Measurements from ENCODE around the gene ZFY. TPM values are rescaled to one million over a fixed set of nuclear protein-coding genes. Genes with fewer than 3 reads are reported as not detected.

The ZFY gene
- total and polyA plus RNA-seq, 2 of the 8 experiments (the other 6 are each of a cell fraction or from before 2014, with no cell fraction given), result 1.5 to 8.9 TPM

GRCh38 chrY:2952912-2953311, 17.7 kb downstream of the ZFY start:
- Histone ChIP-seq H3K14ac (ENCODE audit: insufficient read length) (no peak overlapping the region), H4K20me1 (replicated peaks in 1 of 2; ENCODE audit: control insufficient read depth in 1 of 2, insufficient read depth in 2 of 2, low read length in 2 of 2) (no peaks in the 10 kb centered on the region), H2AK5ac (ENCODE audit: low read depth, low read length) (no peak overlapping the region), H3K23ac (ENCODE audit: insufficient read length) (no peak overlapping the region), H2BK5ac (ENCODE audit: low read depth, low read length) (no peak overlapping the region), H3K4ac (replicated peaks; ENCODE audit: insufficient read length, low read depth, low read length) (no peak overlapping the region), H3K27me3 (replicated peaks in 1 of 4; ENCODE audit: control insufficient read depth in 3 of 4, extremely low read depth in 1 of 4, insufficient read depth in 3 of 4, low read length in 3 of 4) (no peaks in the 10 kb centered on the region), H3K56ac (replicated peaks; ENCODE audit: insufficient read length, low read depth, low read length) (no peak overlapping the region), H3K79me2 (ENCODE audit: control insufficient read depth in 1 of 2, insufficient read depth in 2 of 2, low read length in 2 of 2) (peaks cover 0 to 39% of the 10 kb centered on the region in 2 experiments; a peak in 2 of 4 replicates), H3K79me1 (ENCODE audit: low read depth, low read length) (no peaks in the 10 kb centered on the region), H2BK12ac (ENCODE audit: low read depth, low read length) (no peak overlapping the region), H3K23me2 (ENCODE audit: low read depth, low read length) (no peaks in the 10 kb centered on the region), H3K36me3 (ENCODE audit: control insufficient read depth in 2 of 4, insufficient read depth in 4 of 4, low read length in 3 of 4) (peaks cover 0 to 5% (median 2%) of the 10 kb centered on the region in 4 experiments; a peak in 5 of 8 replicates), H2BK120ac (replicated peaks; ENCODE audit: low read depth, low read length) (no peak overlapping the region), H3K9me3 (ENCODE audit: insufficient read depth in 2 of 2, low read depth in 1 of 2, low read length in 1 of 2) (no peaks in the 10 kb centered on the region; a peak in 1 of 4 replicates), H4K8ac (ENCODE audit: extremely low read depth, insufficient read depth, low read length) (no peak overlapping the region), H2BK20ac (ENCODE audit: low read length) (no peak overlapping the region), H3K18ac (ENCODE audit: extremely low read depth, low read length) (no peak overlapping the region), H3K4me3 (ENCODE audit: extremely low read depth in 1 of 4, insufficient read depth in 2 of 4, low read depth in 3 of 4, low read length in 4 of 4) (no peak overlapping the region), H3K9ac (replicated peaks in 1 of 4; ENCODE audit: extremely low read depth in 1 of 4, low read depth in 3 of 4, low read length in 3 of 4) (no peak overlapping the region), H2AFZ (ENCODE audit: low read length) (no peak overlapping the region), H2BK15ac (ENCODE audit: low read length) (no peak overlapping the region), H3K27ac (ENCODE audit: low read depth, low read length) (no peak overlapping the region), H3K4me2 (ENCODE audit: insufficient read depth in 1 of 2, low read depth in 2 of 2, low read length in 2 of 2) (no peak overlapping the region), H3K4me1 (replicated peaks in 1 of 4; ENCODE audit: control insufficient read depth in 3 of 4, insufficient read depth in 4 of 4, low read length in 3 of 4) (no peaks in the 10 kb centered on the region), H4K91ac (replicated peaks; ENCODE audit: insufficient read length, low read length) (no peak overlapping the region), H4K5ac (ENCODE audit: insufficient read length, low read depth, low read length) (no peak overlapping the region)
- FAIRE-seq, result no peak
- DNase-seq (ENCODE audit: low read depth in 1 of 2, low spot score in 2 of 2), result no peak
- ChIA-PET POLR2A (ENCODE audit: partially characterized antibody) (no interaction called here), CTCF (ENCODE audit: partially characterized antibody) (no interaction called here)
- no peak for TF ChIP-seq TEAD4 (IDR thresholded peaks at IDR 0.05; ENCODE audit: low read depth, low read length)
- no peak for TF ChIP-seq RFX5 (IDR thresholded peaks at IDR 0.05; ENCODE audit: borderline replicate concordance, low read depth, low read length)
- TF ChIP-seq ZNF274 (IDR thresholded peaks at IDR 0.05; ENCODE audit: borderline replicate concordance, extremely low read depth, low read length), result no peak
- no peak for TF ChIP-seq TBP (IDR thresholded peaks at IDR 0.05; ENCODE audit: low read depth, low read length)
- no peak for TF ChIP-seq RXRA (IDR thresholded peaks at IDR 0.05; ENCODE audit: insufficient read depth, low read depth, low read length)

All from H1 (cell line).